Uterus (tissue), 2 donors: Measurements from ENCODE around the gene CHTOP.

Experiments used
- POLR2A ChIP-seq, 2 donors: fragments of 450-650 bp; IDR thresholded peaks; one replicate each; pipeline ENCODE4 v1.6.1; 2016; ENCODE audit warnings: antibody characterized with exemption in 2 of 2, mild to moderate bottlenecking in 1 of 2, moderate library complexity in 1 of 2
- TF ChIP-seq, protein P1 (sequence below), 4 experiments: fragments of 200-600 bp in 2 of 4; fragments of 450-650 bp in 2 of 4; sonication (generic) in 2 of 4; IDR thresholded peaks; one replicate each; pipeline ENCODE4 v1.5.1; 2016 to 2019; ENCODE audit warnings: antibody characterized with exemption in 4 of 4, mild to moderate bottlenecking in 2 of 4, moderate library complexity in 1 of 4

GRCh38 chr1:153687346-153688125, 53.7 kb downstream of the CHTOP start:
- TF ChIP-seq, protein P1, sequence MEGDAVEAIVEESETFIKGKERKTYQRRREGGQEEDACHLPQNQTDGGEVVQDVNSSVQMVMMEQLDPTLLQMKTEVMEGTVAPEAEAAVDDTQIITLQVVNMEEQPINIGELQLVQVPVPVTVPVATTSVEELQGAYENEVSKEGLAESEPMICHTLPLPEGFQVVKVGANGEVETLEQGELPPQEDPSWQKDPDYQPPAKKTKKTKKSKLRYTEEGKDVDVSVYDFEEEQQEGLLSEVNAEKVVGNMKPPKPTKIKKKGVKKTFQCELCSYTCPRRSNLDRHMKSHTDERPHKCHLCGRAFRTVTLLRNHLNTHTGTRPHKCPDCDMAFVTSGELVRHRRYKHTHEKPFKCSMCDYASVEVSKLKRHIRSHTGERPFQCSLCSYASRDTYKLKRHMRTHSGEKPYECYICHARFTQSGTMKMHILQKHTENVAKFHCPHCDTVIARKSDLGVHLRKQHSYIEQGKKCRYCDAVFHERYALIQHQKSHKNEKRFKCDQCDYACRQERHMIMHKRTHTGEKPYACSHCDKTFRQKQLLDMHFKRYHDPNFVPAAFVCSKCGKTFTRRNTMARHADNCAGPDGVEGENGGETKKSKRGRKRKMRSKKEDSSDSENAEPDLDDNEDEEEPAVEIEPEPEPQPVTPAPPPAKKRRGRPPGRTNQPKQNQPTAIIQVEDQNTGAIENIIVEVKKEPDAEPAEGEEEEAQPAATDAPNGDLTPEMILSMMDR (IDR thresholded peaks at IDR 0.05), result no peak
- no peak for TF ChIP-seq POLR2A (IDR thresholded peaks at IDR 0.05)
